ENCODE measurements around the gene FBXO31. TPM values are rescaled to one million over a fixed set of nuclear protein-coding genes. Genes with fewer than 3 reads are reported as not detected.

The FBXO31 gene
- total and polyA plus RNA-seq, 9 of the 15 experiments (the other 6 are each of a cell fraction or from before 2014, with no cell fraction given): 0.18 to 33.3 (median 10.9) TPM

- TF ChIP-seq ZBTB40 (IDR thresholded peaks at IDR 0.05) (peak; percentile 81), ZBTB40 (CRISPR knock-in tag; IDR thresholded peaks at IDR 0.05) (no peak), PKNOX1 (IDR thresholded peaks at IDR 0.05) (peak; percentile 73), NRF1 (conservative IDR thresholded peaks at IDR 0.05 in 1 of 2, IDR thresholded peaks at IDR 0.05 in 1 of 2) (peak; percentile 62 to 68), POLR2G (IDR thresholded peaks at IDR 0.05; ENCODE audit: low read depth, low read length) (peak; percentile 59), SPI1 (IDR thresholded peaks at IDR 0.05; ENCODE audit: borderline replicate concordance, low read depth, low read length) (peak; percentile 65; the same call in 1 of the 2 replicates), GTF2B (IDR thresholded peaks at IDR 0.05; ENCODE audit: extremely low read depth, insufficient read length) (no peak), XRCC5 (IDR thresholded peaks at IDR 0.05; ENCODE audit: low read depth, low read length) (no peak), HDAC2 (IDR thresholded peaks at IDR 0.05) (0 out of 2 replicates have a peak, but pooled peaks have one; percentile 57), POLR2AphosphoS5 (IDR thresholded peaks at IDR 0.05; ENCODE audit: control insufficient read depth, insufficient read depth, low read depth, low read length) (peak; percentile 27; the same call in 1 of the 2 replicates), TOE1 (IDR thresholded peaks at IDR 0.05; ENCODE audit: borderline replicate concordance) (no peak), TOE1 (CRISPR knock-in tag; IDR thresholded peaks at IDR 0.05; ENCODE audit: borderline replicate concordance, low read depth) (no peak), KAT7 (CRISPR knock-in tag; IDR thresholded peaks at IDR 0.05; ENCODE audit: borderline replicate concordance) (no peak), DMBX1 (CRISPR knock-in tag; IDR thresholded peaks at IDR 0.05; ENCODE audit: borderline replicate concordance) (peak; percentile 67; the same call in 1 of the 2 replicates)
Measured at GRCh38 chr16:87303431-87303930, 80.1 kb downstream of the FBXO31 start (continued).

Data from K562 (cell line).